Endothelial cell of umbilical vein (primary cell): ENCODE measurements around the gene MLF1. TPM values are rescaled to one million over a fixed set of nuclear protein-coding genes. Genes with fewer than 3 reads are reported as not detected.
A peak's percentile ranks its signal among the peaks of the same experiment; 100 is the strongest.

Experiments
- BruUV-seq: library from RNA; stranded (reverse); fragments of 400-500 nt; replicated peaks from 2 replicates; lab custom pipeline; 2021; lab: Mats Ljungman, UMichigan
- CTCF ChIA-PET: fragments of 300-600, 350-600 bp; sonication (Branson Sonifier 250); formaldehyde crosslinking; loops from one replicate; lab custom pipeline; 2021; ENCODE audit warnings: antibody characterized with exemption, inconsistent platforms; lab: Charles Lee
- POLR2A ChIA-PET: fragments of 300-600, 350-600 bp; sonication (Branson Sonifier 250); formaldehyde crosslinking; loops from one replicate; lab custom pipeline; 2021; ENCODE audit warnings: antibody characterized with exemption, inconsistent platforms; lab: Charles Lee
- DNase-seq: peaks from one replicate; pipeline ENCODE4 v3.0.0-alpha.2; 2011; ENCODE audit warnings: low read depth, low spot score
- FAIRE-seq: peaks from 2 replicates; lab custom pipeline; 2011; peaks lifted over from hg19 to GRCh38; lab: Jason Lieb, UNC
- H2AFZ ChIP-seq: 2 replicates; pipeline ENCODE4 v1.6.0; 2012; ENCODE audit warnings: low read depth, low read length, control low read depth, inconsistent platforms
- H3K27ac ChIP-seq: 2 replicates; pipeline ENCODE4 v1.5.1; 2011; ENCODE audit warnings: low read depth, mild to moderate bottlenecking, control low read depth, low read length, moderate library complexity; ENCODE audit not compliant: insufficient read depth
- H3K27me3 ChIP-seq, 2 experiments: 2 replicates each; pipeline versions ENCODE4 v1.6.0 to v1.6.1; 2011; ENCODE audit warnings: low read length in 2 of 2, mixed read lengths in 1 of 2; ENCODE audit not compliant: control insufficient read depth in 2 of 2, insufficient read depth in 2 of 2
- H3K36me3 ChIP-seq, 2 experiments: 2 replicates in 1 of 2; 3 replicates in 1 of 2; pipeline ENCODE4 v1.5.1; 2011; ENCODE audit warnings: low read length in 2 of 2, mild to moderate bottlenecking in 1 of 2, moderate library complexity in 1 of 2; ENCODE audit not compliant: control insufficient read depth in 2 of 2, insufficient read depth in 2 of 2; ENCODE audit errors: extremely low read depth in 1 of 2
- H3K4me1 ChIP-seq: 3 replicates; pipeline ENCODE4 v1.5.1; 2011; ENCODE audit warnings: mild to moderate bottlenecking, low read length; ENCODE audit not compliant: control insufficient read depth, insufficient read depth; ENCODE audit errors: extremely low read depth
- H3K4me2 ChIP-seq: 2 replicates; pipeline ENCODE4 v1.6.1; 2011; ENCODE audit warnings: low read length, control low read depth, mixed read lengths; ENCODE audit not compliant: insufficient read depth
- H3K4me3 ChIP-seq, 3 experiments: fragments of 200-600 bp in 1 of 3; sonication (generic), shearing (Covaris generic) in 1 of 3; replicated peaks in 1 of 3; 2 replicates each; pipeline ENCODE4 v1.5.1; 2011 to 2016; ENCODE audit warnings: control low read depth in 3 of 3, low read length in 3 of 3, mild to moderate bottlenecking in 2 of 3, inconsistent platforms in 1 of 3, low read depth in 1 of 3, moderate library complexity in 1 of 3; ENCODE audit not compliant: insufficient read depth in 1 of 3
- H3K79me2 ChIP-seq: 2 replicates; pipeline ENCODE4 v1.6.0; 2012; ENCODE audit warnings: low read length, inconsistent platforms; ENCODE audit not compliant: control insufficient read depth, insufficient read depth
- H3K9ac ChIP-seq: replicated peaks from 2 replicates; pipeline ENCODE3; 2011; ENCODE audit warnings: low read length, control low read depth; ENCODE audit not compliant: insufficient read depth; ENCODE audit errors: extremely low read depth
- H3K9me1 ChIP-seq: replicated peaks from 3 replicates; pipeline ENCODE4 v1.6.0; 2011; ENCODE audit warnings: mild to moderate bottlenecking, low read length; ENCODE audit not compliant: control insufficient read depth, insufficient read depth; ENCODE audit errors: extremely low read depth
- H3K9me3 ChIP-seq: replicated peaks from 2 replicates; pipeline ENCODE4 v1.5.1; 2012; ENCODE audit warnings: low read length, inconsistent platforms; ENCODE audit not compliant: control insufficient read depth, insufficient read depth
- H4K20me1 ChIP-seq: replicated peaks from 2 replicates; pipeline ENCODE3; 2011; ENCODE audit warnings: mild to moderate bottlenecking, low read length; ENCODE audit not compliant: control insufficient read depth, insufficient read depth; ENCODE audit errors: extremely low read depth
- GATA2 ChIP-seq: IDR thresholded peaks from 2 replicates; pipeline ENCODE4 v1.7.0; 2011; ENCODE audit warnings: low read depth, mild to moderate bottlenecking, moderate library complexity, mixed read lengths, low read length; ENCODE audit not compliant: insufficient read length, insufficient read depth
- JUN ChIP-seq: IDR thresholded peaks from 2 replicates; pipeline ENCODE4 v1.6.1; 2011; ENCODE audit warnings: borderline replicate concordance, low read depth; ENCODE audit not compliant: insufficient read length, insufficient read depth
- MYC ChIP-seq: IDR thresholded peaks from one replicate; pipeline ENCODE4 v1.6.1; 2011; ENCODE audit warnings: mild to moderate bottlenecking, low read depth, low read length
- POLR2A ChIP-seq: IDR thresholded peaks from 2 replicates; pipeline ENCODE4 v1.6.1; 2012; ENCODE audit warnings: low read depth, mild to moderate bottlenecking, control low read depth, low read length
- POLR2AphosphoS5 ChIP-seq: IDR thresholded peaks from 2 replicates; pipeline ENCODE4 v1.6.1; 2012; ENCODE audit warnings: low read depth, mild to moderate bottlenecking, control low read depth, low read length, moderate library complexity; ENCODE audit not compliant: insufficient read depth
- dilution Hi-C: fragments of 300-500 bp; cut with MboI; formaldehyde crosslinking; loops from one replicate; pipeline ENCODE4 v1.15.0; 2019; ENCODE audit warnings: low sequenced_read_pairs; ENCODE audit not compliant: extremely low pct_ligation_motif_present
- intact Hi-C: fragments of 100-400 bp; cut with micrococcal nuclease; formaldehyde crosslinking; loops from one replicate; pipeline ENCODE4 v1.10.0; 2022
- polyA plus RNA-seq, 4 experiments: library from polyadenylated mRNA; depleted of rRNA in 3 of 4; stranded (reverse) in 3 of 4; unstranded in 1 of 4; fragments of >200 nt; gene quantifications; 2 replicates each; pipeline versions ENCODE4 v1.2.1 to v1.2.3, GENCODE V29; 2011 to 2012; ENCODE audit warnings: missing spikeins in 1 of 4
- total RNA-seq: library from RNA; stranded (reverse); gene quantifications from 2 replicates; pipeline ENCODE4 v1.2.3, GENCODE V29; 2021
- TF ChIP-seq, protein P1 (sequence below), 2 donors: IDR thresholded peaks; 1 replicate in 1 of 2; 2 replicates in 1 of 2; pipeline ENCODE4 v1.5.1; 2011; ENCODE audit warnings: low read length in 2 of 2, mild to moderate bottlenecking in 2 of 2, moderate library complexity in 2 of 2, control low read depth in 1 of 2, inconsistent platforms in 1 of 2, low read depth in 1 of 2; ENCODE audit not compliant: insufficient read depth in 1 of 2; ENCODE audit errors: extremely low read depth in 1 of 2
- TF ChIP-seq, protein P2 (sequence below): IDR thresholded peaks from 2 replicates; pipeline ENCODE4 v1.6.1; 2011; ENCODE audit not compliant: insufficient read depth, insufficient read length

Gene MLF1
- total and polyA plus RNA-seq, 2 donors (not counting 3 experiments of a cell fraction or from before 2014, with no cell fraction given): 3.0 to 5.3 TPM

DNA sequence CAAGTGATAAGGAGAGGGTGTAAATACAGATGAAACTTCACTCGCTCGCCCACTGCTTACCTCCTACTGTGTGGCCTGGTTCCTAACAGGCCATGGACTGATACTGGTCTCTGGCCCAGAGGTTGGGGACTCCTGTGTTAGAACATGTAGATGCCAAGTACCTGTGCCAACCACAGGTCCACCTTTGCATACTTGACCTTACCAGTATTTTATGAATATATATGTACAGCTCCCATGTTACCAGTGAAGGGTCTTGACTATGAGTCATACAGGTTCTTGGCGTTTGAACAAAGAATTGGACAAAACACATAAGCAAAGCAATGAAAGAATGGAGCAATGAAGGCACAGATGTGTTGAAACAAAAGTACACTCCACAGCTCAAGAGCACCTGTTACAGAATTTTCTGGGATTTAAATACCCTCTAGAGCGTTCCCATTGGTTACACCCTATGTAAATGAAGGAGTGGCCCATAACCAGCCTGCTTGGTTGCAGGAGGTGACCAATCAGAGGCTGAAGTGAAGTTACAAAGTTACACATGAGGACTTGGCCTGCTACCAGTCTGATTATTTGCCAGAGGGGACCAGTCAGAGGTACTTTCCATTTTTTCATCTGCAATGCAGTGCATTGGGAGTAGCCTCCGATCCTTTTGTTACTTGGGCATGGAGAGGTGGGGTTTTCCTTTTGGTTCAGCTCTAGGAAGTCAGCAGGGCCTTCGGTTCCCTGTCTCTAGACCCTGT, 71.6 kb downstream of the MLF1 start:
- Histone ChIP-seq H3K4me2 (no peak overlapping the region), H3K36me3 (peaks cover 2 to 8% of the 10 kb centered on the region in 2 experiments), H3K9ac (no peak overlapping the region), H3K9me3 (no peaks in the 10 kb centered on the region), H4K20me1 (no peaks in the 10 kb centered on the region), H3K27ac (no peak overlapping the region), H3K27me3 (no peaks in the 10 kb centered on the region), H3K4me3 (no peak overlapping the region), H3K4me1 (peaks cover 8% of the 10 kb centered on the region), H3K9me1 (no peaks in the 10 kb centered on the region), H2AFZ (no peak overlapping the region), H3K79me2 (peaks cover 27% of the 10 kb centered on the region)
- POLR2A ChIA-PET: no interaction called here
- dilution Hi-C loops (no loop called here), intact Hi-C loops (loop anchor here (5.0 to 10.0 kb wide), 2 partner anchors 105 to 538 kb away; partner anchors contain the start of gene SHOX2)
- CTCF ChIA-PET: interaction anchor here (1.1 kb wide), 1 partner anchor 116 kb away, joined by 3 read pairs; no protein-coding TSS in a partner anchor
- FAIRE-seq (no peak), DNase-seq (no peak)
- BruUV-seq: no TSS peak
- no peak for TF ChIP-seq POLR2A

DNA sequence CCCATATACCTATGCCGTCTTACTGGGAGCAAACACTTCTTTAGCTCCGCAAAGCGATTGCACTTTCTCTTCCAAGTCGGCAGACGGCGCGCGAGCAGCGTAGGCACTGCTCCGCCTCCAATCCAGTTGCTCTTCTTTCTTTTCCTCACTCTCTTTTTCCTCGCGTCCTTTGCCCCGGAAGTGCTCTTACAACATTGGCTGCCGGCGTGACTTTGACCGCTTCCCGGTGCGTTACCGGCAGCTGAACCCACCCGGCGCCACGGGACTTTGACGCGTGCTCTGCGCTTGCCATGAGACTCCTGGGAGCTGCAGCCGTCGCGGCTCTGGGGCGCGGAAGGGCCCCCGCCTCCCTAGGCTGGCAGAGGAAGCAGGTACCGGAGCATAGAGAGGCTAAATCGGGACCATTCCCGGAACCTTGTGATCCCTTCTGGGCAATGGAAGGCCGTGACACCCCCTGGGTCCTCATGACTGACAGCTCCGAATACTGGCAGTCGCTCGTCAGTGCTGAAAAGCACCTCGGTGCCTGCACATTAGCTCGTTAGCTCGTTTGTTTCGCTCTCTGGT, 73.4 kb downstream of the MLF1 start, which contains the start of gene GFM1:
Gene GFM1 (plus strand): TSS at position 183 of the 564 bp plus-strand sequence. CDS start 108 bp downstream, at position 291.
- H3K36me3 ChIP-seq: peaks cover 2 to 8% of the 10 kb centered on the region in 2 experiments
- H3K79me2 ChIP-seq: peaks cover 27% of the 10 kb centered on the region
- H3K27me3 ChIP-seq: no peaks in the 10 kb centered on the region
- peak within 1 kb of the TSS; percentile 41 to 95 (median 74) for H3K4me3 ChIP-seq
- peak within 1 kb of the TSS; percentile 65 for H2AFZ ChIP-seq
- no peaks in the 10 kb centered on the region for H3K9me3 ChIP-seq
- peaks cover 17% of the 10 kb centered on the region for H3K4me1 ChIP-seq
- TF ChIP-seq GATA2 (no peak), POLR2AphosphoS5 (peak; percentile 79), JUN (no peak), MYC (peak; percentile 58), POLR2A (peak; percentile 72)
- TF ChIP-seq, protein P1, sequence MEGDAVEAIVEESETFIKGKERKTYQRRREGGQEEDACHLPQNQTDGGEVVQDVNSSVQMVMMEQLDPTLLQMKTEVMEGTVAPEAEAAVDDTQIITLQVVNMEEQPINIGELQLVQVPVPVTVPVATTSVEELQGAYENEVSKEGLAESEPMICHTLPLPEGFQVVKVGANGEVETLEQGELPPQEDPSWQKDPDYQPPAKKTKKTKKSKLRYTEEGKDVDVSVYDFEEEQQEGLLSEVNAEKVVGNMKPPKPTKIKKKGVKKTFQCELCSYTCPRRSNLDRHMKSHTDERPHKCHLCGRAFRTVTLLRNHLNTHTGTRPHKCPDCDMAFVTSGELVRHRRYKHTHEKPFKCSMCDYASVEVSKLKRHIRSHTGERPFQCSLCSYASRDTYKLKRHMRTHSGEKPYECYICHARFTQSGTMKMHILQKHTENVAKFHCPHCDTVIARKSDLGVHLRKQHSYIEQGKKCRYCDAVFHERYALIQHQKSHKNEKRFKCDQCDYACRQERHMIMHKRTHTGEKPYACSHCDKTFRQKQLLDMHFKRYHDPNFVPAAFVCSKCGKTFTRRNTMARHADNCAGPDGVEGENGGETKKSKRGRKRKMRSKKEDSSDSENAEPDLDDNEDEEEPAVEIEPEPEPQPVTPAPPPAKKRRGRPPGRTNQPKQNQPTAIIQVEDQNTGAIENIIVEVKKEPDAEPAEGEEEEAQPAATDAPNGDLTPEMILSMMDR (IDR thresholded peaks at IDR 0.05; ENCODE audit: extremely low read depth in 1 of 2, insufficient read depth in 1 of 2, low read depth in 1 of 2, low read length in 2 of 2): peak; percentile 88 to 93
- TF ChIP-seq, protein P2, sequence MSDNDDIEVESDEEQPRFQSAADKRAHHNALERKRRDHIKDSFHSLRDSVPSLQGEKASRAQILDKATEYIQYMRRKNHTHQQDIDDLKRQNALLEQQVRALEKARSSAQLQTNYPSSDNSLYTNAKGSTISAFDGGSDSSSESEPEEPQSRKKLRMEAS: peak; percentile 65
- FAIRE-seq (peak; percentile 92), DNase-seq (peak; percentile 97)
- H3K27ac ChIP-seq: peak within 1 kb of the TSS; percentile 60
- dilution Hi-C loops: no loop called here
- TSS peak; percentile 67 for BruUV-seq
- intact Hi-C loops: loop anchor here (2.0 to 10.0 kb wide), 5 partner anchors 74 to 1026 kb away; partner anchors contain the start of genes MLF1 and SHOX2
- no peaks in the 10 kb centered on the region for H3K9me1 ChIP-seq
- POLR2A ChIA-PET: interaction anchor here (0.7 to 1.2 kb wide), 3 partner anchors 15 to 74 kb away, joined by 3 to 5 read pairs (median 3); partner anchors contain the start of genes LXN and MLF1
- H3K4me2 ChIP-seq: peak within 1 kb of the TSS; percentile 89
- CTCF ChIA-PET: interaction anchor here (0.5 to 2.9 kb wide), 34 partner anchors 8 to 1111 kb away, joined by 3 to 35 read pairs (median 5); partner anchors contain the start of genes LXN, MFSD1 and MLF1
- H4K20me1 ChIP-seq: no peaks in the 10 kb centered on the region
- H3K9ac ChIP-seq: peak within 1 kb of the TSS; percentile 85
